Activated T-cell treated with anti-CD3 and anti-CD28 coated beads, Interleukin-2, amount 50 U/mL, for 1 hour (primary cell): ENCODE measurements around the gene NUTF2.
"Not testable (repeated sequence)": the region's sequence is repeated elsewhere in the genome, so short reads cannot be mapped to it uniquely, and the experiment has no call there.

Experiments used
- DNase-seq: peaks from one replicate; pipeline ENCODE4 v3.0.0-alpha.2; 2020

The NUTF2 gene

GRCh38 chr16:67841198-67841815 lies 5.4 kb upstream of the NUTF2 start:
- no peak for DNase-seq

GRCh38 chr16:67841816-67842508 lies 4.8 kb upstream of the NUTF2 start, which contains the start of gene THAP11:
THAP11 (plus strand) TSS chr16:67842320; CDS start chr16:67842555, 235 bp downstream.
- DNase-seq: peak; percentile 96

- DNase-seq: peak; percentile 72
Observed at GRCh38 chr16:67842509-67843342, 4.0 kb upstream of the NUTF2 start.

GRCh38 chr16:67843343-67843765 lies 3.4 kb upstream of the NUTF2 start:
- no peak for DNase-seq

GRCh38 chr16:67844497-67844896 lies 2.2 kb upstream of the NUTF2 start:
- DNase-seq: no peak

- no peak for DNase-seq
Observed at GRCh38 chr16:67845291-67846062, 1.3 kb upstream of the NUTF2 start.

GRCh38 chr16:67846063-67846319 lies 742 bp upstream of the NUTF2 start:
- no peak for DNase-seq

- no peak for DNase-seq
Observed at GRCh38 chr16:67847064-67847861, 530 bp downstream of the NUTF2 start, which contains the start of gene CENPT. CENPT (minus strand) TSS chr16:67847693; CDS start chr16:67833859, 13,834 bp downstream.

- DNase-seq: no peak
Observed at GRCh38 chr16:67848118-67848517, 1.4 kb downstream of the NUTF2 start.

GRCh38 chr16:67853670-67854069 lies 6.9 kb downstream of the NUTF2 start:
- DNase-seq: no peak

- DNase-seq: no peak
Observed at GRCh38 chr16:67855789-67856188, 9.1 kb downstream of the NUTF2 start.

- DNase-seq: no peak
Observed at GRCh38 chr16:67856927-67857546, 10.3 kb downstream of the NUTF2 start.

- no peak for DNase-seq
Observed at GRCh38 chr16:67857547-67858233, 11.0 kb downstream of the NUTF2 start.

GRCh38 chr16:67858500-67858899 lies 11.8 kb downstream of the NUTF2 start:
- DNase-seq: no peak

- DNase-seq: no peak
Observed at GRCh38 chr16:67860589-67861398, 14.1 kb downstream of the NUTF2 start.

- no peak for DNase-seq
Observed at GRCh38 chr16:67861877-67862276, 15.1 kb downstream of the NUTF2 start.

- DNase-seq: no peak
Observed at GRCh38 chr16:67862623-67863583, 16.2 kb downstream of the NUTF2 start.

GRCh38 chr16:67864044-67864443 lies 17.3 kb downstream of the NUTF2 start:
- not testable (repeated sequence) for DNase-seq

- no peak for DNase-seq
Observed at GRCh38 chr16:67864594-67864993, 17.9 kb downstream of the NUTF2 start.
